ENCODE results near the gene RFT1.

Gene RFT1

DNA sequence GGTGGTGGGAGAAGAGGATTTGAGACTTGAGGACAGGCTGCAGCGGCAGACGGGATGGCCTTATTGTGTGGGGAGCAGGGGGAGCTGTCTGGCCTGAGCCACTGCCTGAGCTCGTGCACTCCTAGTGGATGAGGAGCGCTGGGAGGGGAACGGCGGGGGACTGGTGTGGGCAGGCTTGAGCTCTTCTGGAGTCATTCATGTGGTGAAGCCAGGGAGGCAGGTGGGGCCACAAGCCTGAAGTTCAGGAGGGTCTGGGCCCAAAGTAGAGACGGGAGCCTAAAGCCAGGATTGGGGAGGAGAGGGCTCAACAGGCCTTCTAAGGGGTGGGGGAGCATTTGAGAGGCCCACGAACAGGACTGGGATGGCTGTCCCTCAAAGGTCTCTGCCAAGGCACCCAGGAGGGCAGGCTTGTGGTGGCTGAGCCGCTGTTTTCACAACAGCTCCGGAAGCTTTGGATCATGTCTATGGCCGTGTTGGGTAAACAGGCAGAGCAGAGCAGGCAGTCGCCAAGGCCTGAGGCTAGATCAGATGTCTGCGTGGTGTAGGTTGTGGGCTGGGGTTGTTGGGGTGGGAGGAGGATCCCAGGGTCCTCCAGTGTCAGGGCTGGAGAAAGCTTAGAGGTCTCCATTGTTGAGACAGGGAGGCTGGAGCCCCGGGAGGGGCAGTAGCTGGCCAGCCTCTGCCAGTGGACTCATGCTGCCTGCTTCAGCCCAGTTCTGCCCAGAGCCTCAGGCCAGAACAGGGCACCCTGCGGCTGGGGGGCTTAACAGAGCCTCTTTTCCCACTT, 39.0 kb upstream of the RFT1 start:
- H3K4me3 ChIP-seq (ENCODE audit: low read length) = no peak overlapping the region
- peaks cover 14% of the 10 kb centered on the region; the same call in 1 of the 2 replicates for H3K4me1 ChIP-seq (ENCODE audit: insufficient read depth, low read length)
- H3K36me3 ChIP-seq (ENCODE audit: insufficient read depth, low read depth, low read length) = no peaks in the 10 kb centered on the region
- H3K27ac ChIP-seq (ENCODE audit: low read length) = no peak overlapping the region
- 0 out of 2 replicates have a peak overlapping the region, but pooled peaks have one; percentile 15 for H3K9ac ChIP-seq (ENCODE audit: low read depth, low read length)
- H3K9me3 ChIP-seq (ENCODE audit: insufficient read depth, low read depth, low read length) = no peaks in the 10 kb centered on the region
- H3K27me3 ChIP-seq (ENCODE audit: insufficient read depth, low read length) = no peaks in the 10 kb centered on the region

DNA sequence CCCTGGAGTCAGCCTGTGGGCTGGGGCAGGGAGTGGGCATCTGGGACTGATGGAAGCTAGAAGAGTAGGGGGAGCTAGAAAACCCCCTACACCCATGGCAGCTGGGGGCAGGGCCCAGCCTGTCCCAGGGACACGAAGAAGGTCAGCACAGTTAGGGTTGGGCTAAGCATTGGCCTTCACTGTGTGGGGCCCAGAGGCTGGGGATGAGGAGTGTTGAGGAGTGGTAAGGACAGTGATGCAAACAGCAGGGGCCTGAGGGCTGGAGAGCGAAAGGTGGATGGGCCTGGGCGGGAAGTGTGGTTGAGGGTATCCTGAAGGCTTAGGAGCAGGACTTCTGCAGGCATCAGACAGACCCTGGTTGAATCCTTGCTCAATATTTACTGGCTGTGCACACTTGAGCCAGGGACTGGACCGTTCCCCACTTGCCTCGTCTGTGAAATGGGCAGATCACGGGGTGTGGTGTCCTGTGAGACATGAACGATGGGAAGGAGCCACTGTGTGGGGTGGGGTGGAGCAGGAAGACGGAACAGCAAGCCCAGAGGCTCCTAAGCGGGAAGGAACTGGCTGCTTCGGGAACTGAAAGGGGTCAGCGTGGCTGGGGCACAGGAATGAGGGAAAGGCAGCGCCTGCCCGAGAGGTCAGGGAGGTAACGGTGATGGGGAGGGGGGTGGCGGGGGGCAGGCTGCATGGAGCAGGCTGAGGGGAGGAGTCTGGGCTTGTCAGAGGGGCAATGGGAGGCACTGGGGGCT, 38.1 kb upstream of the RFT1 start:
- Histone ChIP-seq H3K4me3 (ENCODE audit: low read length) (no peak overlapping the region), H3K27ac (ENCODE audit: low read length) (no peak overlapping the region), H3K27me3 (ENCODE audit: insufficient read depth, low read length) (no peaks in the 10 kb centered on the region), H3K9me3 (ENCODE audit: insufficient read depth, low read depth, low read length) (no peaks in the 10 kb centered on the region), H3K9ac (ENCODE audit: low read depth, low read length) (0 out of 2 replicates have a peak overlapping the region, but pooled peaks have one; percentile 34), H3K36me3 (ENCODE audit: insufficient read depth, low read depth, low read length) (no peaks in the 10 kb centered on the region), H3K4me1 (ENCODE audit: insufficient read depth, low read length) (peaks cover 16% of the 10 kb centered on the region; the same call in 1 of the 2 replicates)

- H3K36me3 ChIP-seq (ENCODE audit: insufficient read depth, low read depth, low read length) = no peaks in the 10 kb centered on the region
- peaks cover under 1% of the 10 kb centered on the region; the same call in 1 of the 2 replicates for H3K27me3 ChIP-seq (ENCODE audit: insufficient read depth, low read length)
- H3K9ac ChIP-seq (ENCODE audit: low read depth, low read length) = 0 out of 2 replicates have a peak overlapping the region, but pooled peaks have one; percentile 34
- no peaks in the 10 kb centered on the region for H3K9me3 ChIP-seq (ENCODE audit: insufficient read depth, low read depth, low read length)
- no peak overlapping the region for H3K27ac ChIP-seq (ENCODE audit: low read length)
- H3K4me1 ChIP-seq (ENCODE audit: insufficient read depth, low read length) = peaks cover 16% of the 10 kb centered on the region; the same call in 1 of the 2 replicates
- no peak overlapping the region for H3K4me3 ChIP-seq (ENCODE audit: low read length)
These were observed 37.4 kb upstream of the RFT1 start for GRCh38 chr3:53167418-53168174.

- no peaks in the 10 kb centered on the region for H3K36me3 ChIP-seq (ENCODE audit: insufficient read depth, low read depth, low read length)
- H3K27ac ChIP-seq (ENCODE audit: low read length) = no peak overlapping the region
- H3K4me3 ChIP-seq (ENCODE audit: low read length) = no peak overlapping the region
- peaks cover 16% of the 10 kb centered on the region; the same call in 1 of the 2 replicates for H3K4me1 ChIP-seq (ENCODE audit: insufficient read depth, low read length)
- H3K9me3 ChIP-seq (ENCODE audit: insufficient read depth, low read depth, low read length) = no peaks in the 10 kb centered on the region
- peaks cover 8% of the 10 kb centered on the region; the same call in 1 of the 2 replicates for H3K27me3 ChIP-seq (ENCODE audit: insufficient read depth, low read length)
- H3K9ac ChIP-seq (ENCODE audit: low read depth, low read length) = no peak overlapping the region
These were observed 36.6 kb upstream of the RFT1 start for GRCh38 chr3:53166781-53167291.

- Histone ChIP-seq H3K4me3 (ENCODE audit: low read length) (no peak overlapping the region), H3K27me3 (ENCODE audit: insufficient read depth, low read length) (peaks cover 8% of the 10 kb centered on the region; the same call in 1 of the 2 replicates), H3K27ac (ENCODE audit: low read length) (no peak overlapping the region), H3K9me3 (ENCODE audit: insufficient read depth, low read depth, low read length) (no peaks in the 10 kb centered on the region), H3K9ac (ENCODE audit: low read depth, low read length) (no peak overlapping the region), H3K36me3 (ENCODE audit: insufficient read depth, low read depth, low read length) (no peaks in the 10 kb centered on the region), H3K4me1 (ENCODE audit: insufficient read depth, low read length) (peaks cover 12% of the 10 kb centered on the region; the same call in 1 of the 2 replicates)
These were observed 36.0 kb upstream of the RFT1 start for GRCh38 chr3:53166206-53166605.

GRCh38 chr3:53164911-53165310, 34.7 kb upstream of the RFT1 start:
- peaks cover 15% of the 10 kb centered on the region for H3K27me3 ChIP-seq (ENCODE audit: insufficient read depth, low read length)
- no peak overlapping the region for H3K9ac ChIP-seq (ENCODE audit: low read depth, low read length)
- H3K27ac ChIP-seq (ENCODE audit: low read length) = no peak overlapping the region
- no peaks in the 10 kb centered on the region for H3K36me3 ChIP-seq (ENCODE audit: insufficient read depth, low read depth, low read length)
- no peak overlapping the region for H3K4me3 ChIP-seq (ENCODE audit: low read length)
- peaks cover 9% of the 10 kb centered on the region; the same call in 1 of the 2 replicates for H3K4me1 ChIP-seq (ENCODE audit: insufficient read depth, low read length)
- no peaks in the 10 kb centered on the region for H3K9me3 ChIP-seq (ENCODE audit: insufficient read depth, low read depth, low read length)

GRCh38 chr3:53163444-53164387, 33.5 kb upstream of the RFT1 start:
- Histone ChIP-seq H3K9me3 (ENCODE audit: insufficient read depth, low read depth, low read length) (no peaks in the 10 kb centered on the region), H3K36me3 (ENCODE audit: insufficient read depth, low read depth, low read length) (no peaks in the 10 kb centered on the region), H3K27me3 (ENCODE audit: insufficient read depth, low read length) (peaks cover 27% of the 10 kb centered on the region), H3K4me3 (ENCODE audit: low read length) (no peak overlapping the region), H3K4me1 (ENCODE audit: insufficient read depth, low read length) (peaks cover 17% of the 10 kb centered on the region; the same call in 1 of the 2 replicates), H3K27ac (ENCODE audit: low read length) (no peak overlapping the region), H3K9ac (ENCODE audit: low read depth, low read length) (no peak overlapping the region)

GRCh38 chr3:53162672-53163443, 32.6 kb upstream of the RFT1 start:
- no peaks in the 10 kb centered on the region for H3K36me3 ChIP-seq (ENCODE audit: insufficient read depth, low read depth, low read length)
- peaks cover 12% of the 10 kb centered on the region; the same call in 1 of the 2 replicates for H3K4me1 ChIP-seq (ENCODE audit: insufficient read depth, low read length)
- H3K9me3 ChIP-seq (ENCODE audit: insufficient read depth, low read depth, low read length) = no peaks in the 10 kb centered on the region
- H3K27ac ChIP-seq (ENCODE audit: low read length) = no peak overlapping the region
- H3K9ac ChIP-seq (ENCODE audit: low read depth, low read length) = no peak overlapping the region
- peak overlapping the region; percentile 76 for H3K4me3 ChIP-seq (ENCODE audit: low read length)
- peaks cover 30% of the 10 kb centered on the region for H3K27me3 ChIP-seq (ENCODE audit: insufficient read depth, low read length)

DNA sequence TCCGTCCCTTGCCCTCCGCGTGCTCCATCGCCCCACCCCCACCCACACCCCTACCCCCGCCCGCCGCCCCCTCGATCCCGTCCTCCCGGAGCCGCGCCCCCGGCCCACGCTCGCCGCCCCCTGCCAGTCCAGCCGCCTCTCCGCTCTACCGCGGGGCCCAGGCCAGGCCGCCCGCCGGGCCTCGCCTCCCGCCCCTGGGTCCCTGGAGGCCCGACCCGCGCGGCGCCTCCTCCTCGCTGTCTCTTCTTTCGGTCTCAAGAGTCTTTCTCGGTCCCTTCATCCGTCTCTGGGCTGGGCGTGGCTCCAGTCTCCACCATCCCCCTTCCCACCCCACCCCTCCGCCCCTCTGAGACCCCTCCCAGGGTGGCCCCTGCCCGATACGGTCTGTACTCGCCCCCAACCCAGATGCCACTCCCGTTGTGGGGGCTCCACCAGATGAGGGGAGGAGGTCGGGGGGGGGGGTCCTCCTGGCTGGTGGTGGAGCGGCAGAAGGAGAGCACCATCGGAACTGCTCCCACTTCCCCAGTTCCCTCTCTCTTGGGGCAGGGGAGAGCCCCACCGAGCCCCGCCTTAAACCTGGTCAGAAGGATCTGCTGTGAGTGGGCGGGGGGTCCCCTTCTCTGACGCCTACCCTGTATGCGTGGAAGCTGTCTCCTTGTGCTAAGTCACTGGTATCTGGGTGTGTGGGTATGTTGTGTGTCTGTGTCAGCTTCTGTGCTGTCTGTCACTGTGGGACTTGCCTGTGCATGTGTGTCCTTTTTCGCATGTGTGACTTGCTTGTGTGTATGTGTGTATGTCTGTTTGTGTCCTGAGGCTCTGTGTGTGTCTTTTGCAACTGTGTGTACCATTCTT, 31.8 kb upstream of the RFT1 start:
- peak overlapping the region; percentile 76 for H3K4me3 ChIP-seq (ENCODE audit: low read length)
- no peaks in the 10 kb centered on the region for H3K9me3 ChIP-seq (ENCODE audit: insufficient read depth, low read depth, low read length)
- no peaks in the 10 kb centered on the region for H3K36me3 ChIP-seq (ENCODE audit: insufficient read depth, low read depth, low read length)
- no peak overlapping the region for H3K27ac ChIP-seq (ENCODE audit: low read length)
- no peak overlapping the region for H3K9ac ChIP-seq (ENCODE audit: low read depth, low read length)
- H3K27me3 ChIP-seq (ENCODE audit: insufficient read depth, low read length) = peaks cover 34% of the 10 kb centered on the region
- H3K4me1 ChIP-seq (ENCODE audit: insufficient read depth, low read length) = peaks cover 14% of the 10 kb centered on the region; the same call in 1 of the 2 replicates
